Body of pancreas (tissue), 4 donors: ENCODE results near the gene TUT4.

Experiments
- POLR2A ChIP-seq, 3 donors: fragments of 450-650 bp; IDR thresholded peaks; one replicate each; pipeline ENCODE4 v1.6.1; 2016; ENCODE audit warnings: antibody characterized with exemption in 3 of 3, mild to moderate bottlenecking in 2 of 3
- TF ChIP-seq, protein P1 (sequence below), 7 experiments: fragments of 450-650 bp in 4 of 7; fragments of 200-600 bp in 3 of 7; sonication (generic) in 3 of 7; IDR thresholded peaks; one replicate each; pipeline ENCODE4 v1.5.1; 2016 to 2019; ENCODE audit warnings: antibody characterized with exemption in 7 of 7

DNA sequence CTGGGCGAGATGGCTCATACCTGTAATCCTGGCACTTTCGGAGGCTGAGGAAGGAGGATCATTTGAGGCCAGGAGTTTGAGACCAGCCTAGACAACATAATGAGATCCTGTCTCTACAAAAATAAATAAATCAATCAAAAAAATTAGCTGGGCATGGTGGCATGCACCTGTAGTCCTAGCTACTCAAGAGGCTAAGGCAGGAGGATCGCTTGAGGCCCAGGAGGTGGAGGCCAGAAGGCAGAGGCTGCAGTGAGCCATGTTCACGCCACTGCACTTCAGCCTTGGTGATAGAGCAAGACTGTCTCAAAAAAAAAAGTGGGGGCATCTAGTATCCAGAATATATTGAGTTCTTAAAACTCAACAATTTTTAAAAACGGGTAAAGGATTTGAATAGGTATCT, 6.0 kb downstream of the TUT4 start:
- TF ChIP-seq, protein P1, sequence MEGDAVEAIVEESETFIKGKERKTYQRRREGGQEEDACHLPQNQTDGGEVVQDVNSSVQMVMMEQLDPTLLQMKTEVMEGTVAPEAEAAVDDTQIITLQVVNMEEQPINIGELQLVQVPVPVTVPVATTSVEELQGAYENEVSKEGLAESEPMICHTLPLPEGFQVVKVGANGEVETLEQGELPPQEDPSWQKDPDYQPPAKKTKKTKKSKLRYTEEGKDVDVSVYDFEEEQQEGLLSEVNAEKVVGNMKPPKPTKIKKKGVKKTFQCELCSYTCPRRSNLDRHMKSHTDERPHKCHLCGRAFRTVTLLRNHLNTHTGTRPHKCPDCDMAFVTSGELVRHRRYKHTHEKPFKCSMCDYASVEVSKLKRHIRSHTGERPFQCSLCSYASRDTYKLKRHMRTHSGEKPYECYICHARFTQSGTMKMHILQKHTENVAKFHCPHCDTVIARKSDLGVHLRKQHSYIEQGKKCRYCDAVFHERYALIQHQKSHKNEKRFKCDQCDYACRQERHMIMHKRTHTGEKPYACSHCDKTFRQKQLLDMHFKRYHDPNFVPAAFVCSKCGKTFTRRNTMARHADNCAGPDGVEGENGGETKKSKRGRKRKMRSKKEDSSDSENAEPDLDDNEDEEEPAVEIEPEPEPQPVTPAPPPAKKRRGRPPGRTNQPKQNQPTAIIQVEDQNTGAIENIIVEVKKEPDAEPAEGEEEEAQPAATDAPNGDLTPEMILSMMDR (IDR thresholded peaks at IDR 0.05), result no peak
- no peak for TF ChIP-seq POLR2A (IDR thresholded peaks at IDR 0.05)
